NCI-H2029 (cell line): ENCODE data around the gene MYT1.
"Not testable (repeated sequence)": the region's sequence is repeated elsewhere in the genome, so short reads cannot be mapped to it uniquely, and the experiment has no call there.

Experiments used
- DNase-seq: peaks from one replicate; lab custom pipeline; 2025; lab: John Stamatoyannopoulos, UW

The MYT1 gene

DNA sequence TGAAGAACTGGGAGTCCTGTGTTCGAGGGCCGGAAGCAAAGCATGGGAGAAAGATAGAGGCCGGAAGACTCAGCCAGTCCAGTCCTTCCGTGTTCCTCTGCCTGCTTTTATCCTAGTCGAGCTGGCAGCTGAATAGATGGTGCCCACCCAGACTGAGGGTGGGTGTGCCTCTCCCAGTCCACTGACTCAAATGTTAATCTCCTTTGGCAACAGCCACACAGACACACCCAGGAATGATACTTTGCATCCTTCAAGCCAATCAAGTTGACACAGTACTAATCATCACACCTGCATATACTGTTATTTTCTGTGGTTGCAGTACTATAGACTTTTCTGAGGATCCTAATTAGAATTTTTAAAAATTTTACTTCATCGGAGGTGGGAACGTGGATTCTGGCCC, 112.6 kb downstream of the MYT1 start:
- DNase-seq: no peak

- no peak for DNase-seq
Measured at GRCh38 chr20:64277571-64278316, 113.5 kb downstream of the MYT1 start.

DNA sequence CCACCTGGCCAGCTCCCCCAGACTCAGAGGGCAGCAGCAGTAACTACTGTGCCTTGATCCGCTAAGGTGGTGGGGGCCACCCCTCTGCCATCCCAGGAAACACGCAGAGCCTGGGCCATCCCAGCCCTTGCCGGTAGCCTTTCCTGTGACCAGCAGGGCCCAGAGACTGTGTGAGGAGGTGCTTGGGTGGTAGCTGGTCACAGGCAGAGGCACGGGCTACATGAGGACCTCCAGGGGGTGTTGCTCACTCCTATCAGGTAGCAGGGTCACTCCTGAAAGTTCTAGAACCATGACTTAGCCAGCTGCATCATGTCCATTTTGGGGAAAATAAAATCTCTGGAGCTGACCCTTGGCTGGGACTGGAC, 114.0 kb downstream of the MYT1 start:
- DNase-seq: no peak

DNA sequence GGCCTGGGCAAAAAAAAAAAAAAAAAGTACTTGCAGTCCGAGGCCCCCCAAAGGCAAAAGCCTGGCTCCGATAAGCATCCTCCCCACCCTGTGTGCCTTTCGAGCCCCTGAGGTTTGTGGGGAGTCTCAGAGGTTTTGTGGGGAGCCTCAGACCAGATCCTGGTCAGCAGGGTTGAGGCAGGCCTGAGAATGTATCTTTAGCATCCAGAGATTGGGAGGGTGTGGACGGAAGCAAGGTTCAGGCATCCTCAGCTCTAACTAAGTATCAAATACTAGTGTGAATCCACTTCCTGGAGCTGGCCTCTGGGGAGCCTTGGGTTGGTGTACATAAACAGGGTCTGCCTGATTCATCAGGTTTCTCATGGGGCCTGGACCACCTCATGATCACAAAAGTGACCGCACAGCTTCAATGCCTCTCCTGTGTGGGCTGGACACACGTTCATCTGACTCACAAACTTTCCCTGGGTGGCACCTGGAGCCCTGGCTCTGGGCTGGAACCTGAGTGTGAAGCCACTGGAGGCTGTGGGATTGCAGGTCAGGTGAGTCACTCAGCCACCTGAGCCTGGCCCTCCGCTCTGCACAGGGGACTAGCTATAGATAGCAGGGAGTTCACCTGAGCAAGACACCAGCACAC, 115.7 kb downstream of the MYT1 start:
- DNase-seq: no peak

DNA sequence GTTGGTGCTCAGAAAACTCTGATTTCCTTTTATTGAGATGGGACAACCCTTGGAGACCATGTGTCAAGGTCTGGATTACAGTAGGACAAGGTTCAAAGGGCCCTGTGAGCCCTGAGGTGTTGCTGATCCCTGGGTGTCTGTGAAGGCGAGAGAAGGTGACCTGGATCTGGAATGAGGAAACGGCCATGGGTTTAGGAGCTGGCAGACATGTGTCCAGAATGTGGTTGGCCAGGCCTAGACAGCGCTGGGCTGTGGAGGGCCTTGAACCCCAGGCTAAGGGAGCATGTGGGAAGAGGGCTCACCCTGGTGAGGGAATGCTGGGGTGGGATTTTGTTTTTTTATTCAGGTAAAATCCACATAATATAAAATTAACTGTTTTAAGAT, 116.2 kb downstream of the MYT1 start:
- DNase-seq: no peak

GRCh38 chr20:64283646-64284045, 119.4 kb downstream of the MYT1 start:
- DNase-seq: no peak

DNA sequence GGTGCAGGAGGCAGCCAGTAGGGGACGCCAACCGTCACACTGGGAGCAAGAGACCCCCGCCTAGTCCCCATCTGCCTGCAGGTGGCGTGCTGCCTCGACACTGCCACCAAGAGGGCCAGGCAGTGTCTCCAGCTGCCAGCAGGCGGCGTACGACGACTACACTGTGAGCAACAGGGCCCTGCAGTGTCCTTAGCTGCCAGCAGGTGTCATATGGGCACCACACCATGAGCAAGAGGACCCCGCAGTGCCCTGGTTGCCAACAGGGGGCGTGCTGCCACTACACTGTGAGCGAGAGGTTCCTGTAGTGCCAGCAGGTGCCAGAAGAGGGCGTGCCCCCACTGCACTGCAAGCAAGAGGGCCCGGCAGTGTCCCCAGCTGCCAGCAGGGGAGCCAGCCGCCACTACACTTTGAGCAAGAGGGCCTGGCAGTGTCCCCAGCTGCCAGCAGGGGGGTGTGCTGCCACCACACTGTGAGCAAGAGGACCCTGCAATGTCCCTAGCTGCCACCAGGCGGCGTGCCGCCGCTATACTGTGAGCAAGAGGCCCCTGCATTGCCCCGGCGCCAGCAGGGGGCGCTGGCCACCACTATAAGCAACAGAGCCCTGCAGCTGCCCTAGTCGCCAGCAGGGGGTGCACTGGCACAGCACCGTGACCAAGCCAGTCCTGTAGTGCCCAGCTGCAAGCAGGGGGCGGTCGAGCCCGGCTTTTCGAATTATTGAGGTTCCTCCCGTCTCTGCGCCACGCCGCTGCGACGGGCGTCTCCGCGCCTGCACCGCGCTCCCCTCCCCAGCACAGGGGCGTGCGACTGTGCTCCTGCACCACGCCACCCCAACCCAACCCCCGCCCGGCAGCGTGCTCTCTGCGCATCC, 121.6 kb downstream of the MYT1 start:
- peak; percentile 89 for DNase-seq

DNA sequence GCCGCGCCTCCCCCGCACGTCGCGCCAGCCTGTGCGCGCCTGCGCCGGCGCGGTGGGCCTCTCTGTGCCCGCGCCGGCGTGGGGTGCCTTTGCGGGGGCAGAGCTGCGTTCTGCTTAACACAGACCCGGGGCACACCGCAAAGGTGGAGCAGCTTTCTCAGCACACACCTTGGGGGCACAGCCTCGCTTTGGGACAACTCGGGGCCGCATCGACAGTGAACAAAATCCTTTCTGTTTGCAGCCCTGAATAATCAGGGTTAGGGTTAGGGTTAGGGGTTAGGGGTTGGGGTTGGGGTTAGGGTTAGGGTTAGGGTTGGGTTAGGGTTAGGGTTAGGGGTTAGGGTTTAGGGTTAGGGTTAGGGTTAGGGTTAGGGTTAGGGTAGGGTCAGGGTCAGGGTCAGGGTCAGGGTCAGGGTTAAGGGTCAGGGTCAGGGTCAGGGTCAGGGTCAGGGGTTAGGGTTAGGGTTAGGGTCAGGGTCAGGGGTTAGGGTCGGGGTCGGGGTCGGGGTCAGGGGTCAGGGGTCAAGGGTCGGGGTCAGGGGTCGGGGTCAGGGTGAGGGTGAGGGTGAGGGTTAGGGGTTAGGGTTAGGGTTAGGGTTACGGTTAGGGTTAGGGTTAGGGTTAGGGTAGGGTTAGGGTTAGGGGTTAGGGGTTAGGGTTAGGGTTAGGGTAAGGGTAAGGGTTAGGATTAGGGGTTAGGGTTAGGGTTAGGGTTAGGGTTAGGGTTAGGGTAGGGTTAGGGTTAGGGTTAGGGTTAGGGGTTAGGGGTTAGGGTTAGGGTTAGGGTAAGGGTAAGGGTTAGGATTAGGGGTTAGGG, 122.4 kb downstream of the MYT1 start:
- DNase-seq: not testable (repeated sequence)

- not testable (repeated sequence) for DNase-seq
Measured at GRCh38 chr20:64287264-64287590, 123.0 kb downstream of the MYT1 start.
